Measurements from ENCODE around the gene LCE3C. TPM values are rescaled to one million over a fixed set of nuclear protein-coding genes. Genes with fewer than 3 reads are reported as not detected.
"Not testable (repeated sequence)": the region's sequence is repeated elsewhere in the genome, so short reads cannot be mapped to it uniquely, and the experiment has no call there.

Gene LCE3C, protein sequence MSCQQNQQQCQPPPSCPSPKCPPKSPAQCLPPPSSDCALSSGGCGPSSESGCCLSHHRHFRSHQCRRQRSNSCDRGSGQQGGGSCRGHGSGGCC
- not detected for total RNA-seq
- long read RNA-seq = 0 reads

DNA sequence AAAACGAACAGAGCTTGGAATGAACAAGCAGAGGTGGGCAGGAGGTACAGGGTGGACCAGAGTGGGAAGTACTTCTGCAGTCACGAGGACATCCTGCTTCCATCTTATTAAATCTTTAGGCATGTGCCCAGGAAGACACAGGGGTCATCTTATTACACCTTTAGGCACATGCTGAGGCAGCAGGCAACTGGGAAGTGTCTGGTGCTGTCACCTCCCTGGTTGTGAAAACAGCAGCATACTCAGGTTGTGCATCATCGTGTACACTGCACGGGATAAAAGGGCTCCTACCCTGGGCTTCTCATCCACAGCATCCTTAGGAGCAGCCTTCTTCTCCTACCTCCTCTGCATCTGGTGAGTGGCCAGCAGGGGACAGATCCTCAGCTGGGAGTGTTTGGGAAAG lies at the start of gene LCE3C:
Gene LCE3C, plus strand, starts transcription at position 301 of the 400 bp plus-strand sequence. CDS start 498 bp downstream, outside the sequence.
- no peak for ATAC-seq (ENCODE audit: poor library complexity)
- no peak for DNase-seq
- intact Hi-C loops (cut with DNase I) = no loop called here

DNA sequence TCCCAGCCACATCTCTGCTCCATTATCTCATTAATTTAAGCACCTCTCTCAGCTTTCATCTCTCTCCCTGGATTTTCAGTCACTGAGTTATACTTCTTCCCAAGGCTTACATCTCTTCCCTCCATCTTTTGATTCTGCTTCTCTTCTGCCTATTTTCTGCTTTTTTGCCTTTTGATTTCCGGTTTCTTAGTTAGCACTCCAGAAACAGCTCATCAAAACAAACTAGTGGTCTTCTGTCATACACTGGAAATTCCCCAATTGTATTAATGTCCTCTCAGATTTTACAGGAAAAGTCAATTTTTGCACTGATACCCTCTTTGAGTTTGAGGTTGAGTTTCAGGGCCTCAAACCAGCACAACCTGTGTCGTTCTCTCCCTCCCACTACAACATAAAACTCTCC lies 34.9 kb upstream of the LCE3C start:
- ATAC-seq (ENCODE audit: poor library complexity) (no peak), DNase-seq (no peak)
- intact Hi-C loops (cut with DNase I) = no loop called here

DNA sequence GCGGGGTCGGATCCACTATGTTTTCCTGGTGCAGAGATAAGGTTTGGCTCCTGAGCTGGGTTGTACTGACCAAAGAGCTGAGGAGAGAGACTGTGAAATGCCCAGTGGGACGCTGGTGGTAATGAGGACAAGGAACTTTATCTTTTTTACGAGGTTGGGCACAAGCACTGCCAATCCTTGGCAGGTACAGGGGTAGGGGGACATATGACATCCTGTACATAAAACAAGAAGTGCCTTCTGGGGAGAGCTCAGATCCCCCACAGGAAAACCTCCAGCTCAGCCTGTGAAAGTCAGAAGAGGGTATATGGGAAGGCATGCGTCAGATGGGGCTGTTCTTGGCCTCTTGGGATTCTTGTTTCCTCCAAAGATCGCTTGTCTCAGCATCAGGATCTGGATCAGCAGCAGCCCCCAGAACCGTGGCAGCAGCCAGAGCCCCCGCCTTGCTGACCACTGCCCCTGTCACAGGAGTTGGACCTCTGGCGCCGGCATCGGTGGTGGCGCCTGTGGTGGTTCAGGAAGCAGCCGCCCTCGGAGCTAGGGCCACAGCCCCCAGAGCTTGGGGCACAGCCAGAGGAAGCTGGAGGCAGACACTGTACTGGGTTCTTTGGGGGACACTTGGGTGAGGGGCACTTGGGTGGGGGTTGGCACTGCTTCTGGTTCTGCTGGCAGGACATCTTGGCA lies 34.4 kb upstream of the LCE3C start:
- ATAC-seq (ENCODE audit: poor library complexity) = no peak
- intact Hi-C loops (cut with DNase I) = no loop called here

DNA sequence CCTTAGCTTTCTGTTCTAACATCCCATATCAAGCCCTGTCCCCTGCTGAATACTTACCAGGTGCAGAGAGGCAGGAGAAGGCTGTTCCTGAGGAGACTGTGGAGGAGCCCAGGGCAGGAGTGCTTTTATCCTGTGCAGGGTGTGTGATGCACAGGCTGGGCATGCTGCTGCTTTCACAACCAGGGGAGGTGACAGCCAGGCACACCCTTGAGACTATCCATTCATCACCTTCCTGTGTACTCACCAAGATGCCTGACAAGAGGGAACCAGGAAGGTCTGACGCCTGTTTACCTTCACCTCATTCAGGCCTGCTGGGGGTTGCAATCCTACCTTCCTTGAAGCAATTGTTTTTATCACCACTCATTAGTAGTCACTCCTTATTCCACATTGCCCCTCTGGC lies 33.4 kb upstream of the LCE3C start, which contains the start of gene LCE3E:
Gene LCE3E, minus strand, starts transcription at position 100 of the 400 bp plus-strand sequence. CDS start 572 bp downstream, outside the sequence.
- no peak for DNase-seq
- intact Hi-C loops (cut with DNase I) = no loop called here
- no peak for ATAC-seq (ENCODE audit: poor library complexity)

More for the DNA sequence above, 34.4 kb upstream of the LCE3C start:
- DNase-seq = no peak

DNA sequence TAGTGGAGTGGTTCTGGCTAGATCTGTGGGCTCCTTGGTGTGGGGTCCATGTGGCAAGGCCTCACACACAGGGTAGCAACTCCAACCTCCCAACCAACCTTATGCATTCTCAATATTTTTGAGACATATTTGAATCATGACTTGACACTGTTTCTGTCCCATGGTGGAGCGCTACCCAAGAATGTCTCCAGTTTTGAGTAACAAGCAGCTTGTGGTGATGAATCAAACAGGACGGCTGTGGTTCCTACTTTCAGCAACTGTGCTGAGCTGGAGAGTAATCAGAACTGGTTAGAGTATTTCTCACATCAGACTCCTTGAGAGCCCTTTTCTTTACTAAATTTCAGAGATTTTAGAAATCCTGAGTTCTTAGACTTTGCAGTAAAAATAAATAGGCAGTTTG lies 22.9 kb upstream of the LCE3C start:
- DNase-seq = no peak
- intact Hi-C loops (cut with DNase I) = no loop called here
- ATAC-seq (ENCODE audit: poor library complexity) = no peak

DNA sequence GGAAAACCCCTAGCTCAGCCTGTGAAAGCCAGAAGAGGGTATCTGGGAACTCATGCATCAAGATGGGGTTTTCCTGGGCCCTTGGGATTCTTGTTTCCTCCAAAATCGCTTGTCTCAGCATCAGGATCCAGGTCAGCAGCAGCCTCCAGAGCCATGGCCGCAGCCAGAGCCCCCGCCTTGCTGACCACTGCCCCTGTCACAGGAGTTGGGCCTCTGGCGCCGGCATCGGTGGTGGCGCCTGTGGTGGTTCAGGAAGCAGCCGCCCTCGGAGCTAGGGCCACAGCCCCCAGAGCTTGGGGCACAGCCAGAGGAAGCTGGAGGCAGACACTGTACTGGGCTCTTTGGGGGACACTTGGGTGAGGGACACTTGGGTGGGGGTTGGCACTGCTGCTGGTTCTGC lies 20.5 kb upstream of the LCE3C start:
- ATAC-seq (ENCODE audit: poor library complexity); DNase-seq; intact Hi-C loops (cut with DNase I): not testable (repeated sequence)

DNA sequence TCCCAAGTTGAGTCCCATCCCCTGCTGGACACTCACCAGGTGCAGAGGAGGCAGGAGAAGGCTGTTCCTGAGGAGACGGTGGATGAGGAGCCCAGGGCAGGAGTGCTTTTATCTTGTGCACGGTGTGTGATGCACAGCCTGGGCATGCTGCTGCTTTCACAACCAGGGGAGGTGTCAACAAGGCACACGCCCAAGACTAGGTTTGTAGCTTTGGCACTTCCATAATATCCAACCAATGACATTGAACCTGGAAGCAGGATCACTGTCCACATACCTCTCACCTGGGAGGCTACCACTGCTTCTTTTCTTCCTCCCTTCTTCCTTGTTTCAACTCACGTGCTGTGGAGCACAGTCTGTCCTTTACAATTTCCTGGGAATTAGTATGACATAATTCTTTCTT lies 19.6 kb upstream of the LCE3C start, which contains the start of gene LCE3D:
Gene LCE3D, minus strand, starts transcription at position 84 of the 400 bp plus-strand sequence. CDS start 580 bp downstream, outside the sequence.
- no peak for DNase-seq
- no peak for ATAC-seq (ENCODE audit: poor library complexity)
- intact Hi-C loops (cut with DNase I) = no loop called here

DNA sequence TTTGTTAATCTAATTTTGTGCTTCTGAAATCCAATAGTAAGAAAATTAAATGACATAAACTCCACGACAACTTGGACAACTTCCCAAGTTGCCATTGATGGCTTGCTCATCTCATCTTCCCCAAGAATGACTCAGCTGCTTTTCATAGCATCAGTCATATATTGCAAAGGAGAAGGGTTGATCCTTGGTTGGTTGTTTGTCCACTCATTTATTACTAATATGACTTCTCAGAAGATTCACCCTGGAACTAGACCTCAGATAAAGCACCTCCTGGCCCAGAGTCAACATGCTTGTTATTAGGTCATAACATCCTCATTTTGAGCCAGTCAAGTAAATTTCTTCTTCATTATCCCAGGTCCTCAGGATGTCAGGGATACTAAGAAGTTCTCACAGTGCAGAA lies 17.4 kb upstream of the LCE3C start:
- ATAC-seq (ENCODE audit: poor library complexity) (no peak), DNase-seq (no peak)
- intact Hi-C loops (cut with DNase I) = no loop called here

DNA sequence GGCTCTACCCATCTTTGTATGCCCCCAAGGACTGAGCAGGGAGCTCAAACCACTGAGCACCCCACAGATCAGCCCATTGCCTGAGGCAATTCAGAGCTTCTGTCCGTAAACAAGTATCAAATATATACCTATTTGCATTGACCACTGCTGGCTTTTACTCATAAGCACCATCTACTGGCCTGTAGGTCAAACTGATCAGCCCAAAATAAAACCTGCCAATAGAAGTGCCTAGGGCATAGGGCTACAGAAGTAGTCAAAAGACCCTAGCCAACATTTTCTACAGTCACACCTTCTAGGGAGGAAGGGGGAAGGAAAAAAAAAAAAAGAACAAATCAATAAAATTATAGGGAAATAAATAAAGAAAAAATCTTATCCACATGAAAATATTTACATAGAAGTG lies 14.4 kb upstream of the LCE3C start:
- intact Hi-C loops (cut with DNase I) = no loop called here
- no peak for DNase-seq

DNA sequence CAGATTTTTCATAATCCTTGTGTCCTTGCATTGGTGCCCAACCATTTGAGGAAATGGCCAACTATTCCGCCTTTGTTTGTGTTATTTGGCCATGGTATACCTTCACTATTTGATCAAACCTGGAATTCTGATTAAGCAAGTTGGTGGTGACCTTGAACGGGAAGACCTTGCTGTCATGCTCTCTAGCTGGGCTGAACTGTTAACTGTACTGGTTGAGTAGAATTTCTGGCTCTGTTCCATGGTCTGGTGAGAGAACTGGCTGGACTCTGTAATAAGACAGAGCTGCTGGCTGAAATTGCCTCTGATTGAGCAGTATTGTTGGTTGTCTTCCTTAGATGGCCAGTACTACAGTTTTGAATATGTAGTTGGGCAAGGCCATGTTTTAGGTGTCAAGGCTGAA lies 3.0 kb upstream of the LCE3C start:
- DNase-seq = no peak
- intact Hi-C loops (cut with DNase I) = no loop called here
- ATAC-seq (ENCODE audit: poor library complexity) = no peak

More for the DNA sequence above, 14.4 kb upstream of the LCE3C start:
- ATAC-seq (ENCODE audit: poor library complexity) = no peak

DNA sequence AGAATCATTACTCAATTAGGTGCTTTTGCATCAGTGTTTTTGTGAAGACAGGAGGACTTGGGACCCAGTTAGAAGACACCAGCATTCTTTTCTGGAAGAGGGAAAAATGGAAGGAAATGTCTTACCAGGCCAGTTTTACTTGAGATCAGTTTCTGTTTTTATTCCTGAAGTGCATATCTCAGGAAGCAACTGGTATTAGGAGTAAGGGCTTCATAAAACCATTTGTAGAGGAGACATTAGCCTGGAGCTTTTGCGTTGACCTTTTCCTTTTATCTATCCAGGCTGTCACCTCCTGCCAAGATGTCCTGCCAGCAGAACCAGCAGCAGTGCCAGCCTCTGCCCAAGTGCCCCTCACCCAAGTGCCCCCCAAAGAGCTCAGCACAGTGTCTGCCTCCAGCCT lies 13.5 kb downstream of the LCE3C start, which contains the start of gene LCE3B:
Gene LCE3B, plus strand, starts transcription at position 301 of the 400 bp plus-strand sequence. Its CDS starts 0 bp downstream, at position 301.
- ATAC-seq (ENCODE audit: poor library complexity) (no peak), DNase-seq (no peak)
- intact Hi-C loops (cut with DNase I) = no loop called here

DNA sequence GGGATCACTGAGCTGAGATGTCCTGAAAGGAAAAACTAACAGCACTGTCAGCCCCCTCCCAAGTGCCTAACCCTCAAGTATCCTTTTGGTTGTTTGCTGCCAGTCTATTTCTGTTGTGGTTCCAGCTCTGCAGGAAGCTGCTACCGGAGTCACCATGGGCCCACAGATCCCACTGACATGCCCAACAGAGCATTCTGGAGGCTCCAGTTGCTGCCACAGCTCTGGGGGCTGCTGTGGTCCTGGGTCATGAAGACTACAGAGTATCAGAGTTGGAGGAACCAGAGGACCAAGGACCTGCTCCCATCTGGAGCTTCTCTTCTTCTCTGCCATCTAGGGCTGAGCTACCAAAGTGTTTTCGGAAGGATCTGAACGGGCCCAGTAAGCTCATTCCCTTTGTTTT lies 22.0 kb downstream of the LCE3C start:
- no peak for ATAC-seq (ENCODE audit: poor library complexity)
- intact Hi-C loops (cut with DNase I) = no loop called here
- DNase-seq = no peak

DNA sequence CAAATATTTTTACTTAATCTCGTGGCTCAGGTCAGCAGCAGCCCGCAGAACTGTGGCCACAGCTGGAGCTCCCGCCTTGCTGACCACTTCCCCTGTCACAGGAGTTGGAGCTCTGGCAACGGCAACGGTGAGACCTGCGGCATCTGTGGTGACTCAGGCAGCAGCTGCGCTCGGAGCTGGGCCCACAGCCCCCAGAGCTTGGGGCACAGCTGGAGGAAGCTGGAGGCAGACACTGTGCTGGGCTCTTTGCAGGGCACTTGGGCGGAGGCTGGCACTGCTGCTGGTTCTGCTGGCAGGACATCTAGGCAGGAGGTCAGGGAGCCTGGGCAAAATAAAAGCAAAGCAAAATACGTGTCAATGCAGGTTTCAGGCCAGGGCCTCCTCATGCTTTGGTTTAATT lies 22.8 kb downstream of the LCE3C start, which contains the start of gene LCE3A:
Gene LCE3A, minus strand, starts transcription at position 301 of the 400 bp plus-strand sequence. Its CDS starts 0 bp downstream, at position 301.
- DNase-seq (no peak), ATAC-seq (ENCODE audit: poor library complexity) (no peak)
- intact Hi-C loops (cut with DNase I) = no loop called here

DNA sequence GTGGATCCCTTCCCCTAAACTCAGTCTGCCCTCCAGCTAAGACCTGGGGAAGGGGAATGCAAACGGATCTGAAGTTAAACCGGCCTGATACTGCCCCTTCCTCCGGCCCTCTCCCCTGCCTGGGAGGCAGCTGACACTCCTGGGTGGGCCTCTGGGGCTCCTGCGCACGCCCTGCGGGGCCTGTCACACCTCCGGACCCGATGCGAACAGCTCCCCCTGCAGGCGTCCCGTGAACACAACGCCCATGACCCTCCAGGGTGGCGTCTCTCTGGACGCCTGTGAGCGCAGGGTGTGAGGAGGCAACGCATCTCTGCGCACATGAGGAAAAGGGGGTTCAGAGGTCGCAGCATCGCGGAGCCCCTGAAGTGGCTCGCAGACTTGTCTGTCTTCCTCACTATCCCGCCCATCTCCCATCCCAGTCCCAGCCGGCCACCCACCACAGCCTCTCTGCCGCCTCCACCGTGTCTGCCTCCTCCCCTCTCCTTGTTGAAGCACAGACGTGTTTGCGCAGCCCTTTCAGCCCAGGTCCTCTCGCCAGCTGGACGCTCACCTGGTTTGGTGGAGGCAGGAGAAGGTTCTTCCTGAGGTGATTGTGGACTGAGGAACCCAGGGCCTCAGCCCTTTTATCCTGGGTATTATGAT lies 23.3 kb downstream of the LCE3C start:
- no peak for ATAC-seq (ENCODE audit: poor library complexity)
- no peak for DNase-seq
- intact Hi-C loops (cut with DNase I) = no loop called here

DNA sequence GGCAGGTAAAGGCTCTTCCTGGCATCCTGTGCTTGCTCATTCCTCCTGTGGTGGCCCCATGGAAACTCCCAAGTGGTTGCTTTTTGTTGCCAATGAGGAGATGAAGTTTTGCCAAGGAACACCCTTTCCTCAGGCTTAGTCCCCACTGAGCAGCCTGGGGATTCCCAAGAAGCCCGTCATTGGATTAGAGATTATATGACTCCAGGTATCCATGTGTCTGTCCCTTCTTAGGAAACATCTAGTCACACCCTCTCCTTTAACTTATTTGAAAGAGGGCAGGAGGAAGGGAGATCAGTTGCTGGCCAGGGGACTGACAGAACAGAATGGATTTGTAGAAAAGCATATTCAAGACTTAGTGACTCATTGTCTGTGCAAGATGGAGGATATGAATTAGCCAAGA lies 26.7 kb downstream of the LCE3C start:
- ATAC-seq (ENCODE audit: poor library complexity) (no peak), DNase-seq (no peak)
- intact Hi-C loops (cut with DNase I) = no loop called here

DNA sequence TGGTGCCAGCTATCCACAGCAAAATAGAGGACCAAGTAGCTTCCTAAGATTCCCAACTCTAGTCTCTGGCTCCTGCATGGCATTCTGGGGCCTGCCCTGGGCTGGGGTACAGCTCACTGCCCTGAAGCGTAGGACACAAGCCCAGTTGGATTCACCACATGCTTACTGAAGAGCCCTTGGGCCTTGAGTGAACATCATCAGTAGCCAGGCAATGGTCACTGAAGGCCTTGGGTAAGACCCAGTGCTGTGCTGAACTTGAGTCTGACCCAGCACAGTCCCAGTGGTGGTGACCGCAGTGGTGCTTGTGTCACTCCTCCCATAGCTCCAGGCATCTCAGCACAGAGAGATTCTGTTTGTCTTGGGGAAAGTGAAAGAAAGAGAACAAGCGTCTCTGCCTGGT lies 30.6 kb downstream of the LCE3C start:
- intact Hi-C loops (cut with DNase I) = no loop called here
- DNase-seq (no peak), ATAC-seq (ENCODE audit: poor library complexity) (no peak)

DNA sequence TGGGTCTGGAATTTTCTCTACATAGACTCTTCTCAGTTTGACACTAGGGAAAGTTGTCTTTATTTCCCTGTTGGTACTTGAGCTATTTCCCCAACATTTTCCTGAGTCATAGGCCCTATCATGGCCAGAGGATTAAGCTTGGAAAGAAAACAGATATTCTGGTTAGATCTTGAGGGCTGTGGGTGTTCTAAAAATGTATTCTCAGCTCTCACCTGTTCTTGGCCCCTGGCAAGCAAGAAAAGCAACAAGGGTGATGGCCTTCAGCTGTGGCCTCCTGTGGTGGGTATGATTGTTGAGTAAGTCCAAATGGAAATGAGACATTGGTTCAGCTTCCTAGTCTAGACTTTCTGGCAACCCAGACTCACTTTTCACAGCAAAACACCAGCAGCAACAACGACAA lies 40.3 kb downstream of the LCE3C start:
- intact Hi-C loops (cut with DNase I) = no loop called here

DNA sequence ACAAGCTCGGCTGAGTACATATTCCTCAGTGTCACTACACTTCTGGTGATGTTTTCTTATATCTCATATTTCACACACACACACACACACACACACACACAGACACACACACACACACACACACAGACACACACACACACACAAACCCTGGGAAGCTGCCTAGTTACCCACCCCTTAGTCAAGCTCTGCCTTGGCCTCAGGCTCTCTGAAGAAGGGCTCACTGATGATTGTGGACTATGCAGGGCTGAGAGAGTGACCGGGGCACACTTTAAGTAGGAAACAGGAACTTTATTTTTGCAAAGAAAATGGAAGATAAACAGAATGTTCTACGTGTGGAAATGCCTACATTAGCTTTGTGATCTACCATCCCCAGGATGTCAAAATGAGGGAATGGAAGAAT lies 43.9 kb downstream of the LCE3C start:
- intact Hi-C loops (cut with DNase I) = no loop called here
- ATAC-seq (ENCODE audit: poor library complexity) (no peak), DNase-seq (no peak)

More for the DNA sequence above, 40.3 kb downstream of the LCE3C start:
- ATAC-seq (ENCODE audit: poor library complexity) (no peak), DNase-seq (no peak)

DNA sequence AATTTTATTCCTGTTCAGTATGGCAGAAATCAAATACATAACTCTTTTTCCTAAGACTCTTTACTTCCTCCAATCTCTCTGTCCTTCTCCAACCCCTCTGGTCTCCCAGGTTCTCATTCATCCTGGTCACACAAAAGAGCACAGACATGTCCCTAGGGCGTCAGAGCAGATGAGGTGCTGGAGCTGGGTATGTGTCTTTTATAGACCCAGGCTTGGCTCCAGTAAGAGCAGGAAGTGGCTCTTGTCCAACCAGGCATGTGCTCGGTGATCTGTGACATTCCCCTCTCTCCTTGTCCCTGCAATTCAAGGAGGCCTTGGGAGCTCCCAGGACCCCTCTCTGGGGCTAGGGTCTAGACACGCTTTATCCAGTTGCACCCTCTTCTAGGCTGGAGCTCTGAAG lies 45.1 kb downstream of the LCE3C start:
- ATAC-seq (ENCODE audit: poor library complexity) = no peak
- intact Hi-C loops (cut with DNase I) = no loop called here
- DNase-seq = no peak

DNA sequence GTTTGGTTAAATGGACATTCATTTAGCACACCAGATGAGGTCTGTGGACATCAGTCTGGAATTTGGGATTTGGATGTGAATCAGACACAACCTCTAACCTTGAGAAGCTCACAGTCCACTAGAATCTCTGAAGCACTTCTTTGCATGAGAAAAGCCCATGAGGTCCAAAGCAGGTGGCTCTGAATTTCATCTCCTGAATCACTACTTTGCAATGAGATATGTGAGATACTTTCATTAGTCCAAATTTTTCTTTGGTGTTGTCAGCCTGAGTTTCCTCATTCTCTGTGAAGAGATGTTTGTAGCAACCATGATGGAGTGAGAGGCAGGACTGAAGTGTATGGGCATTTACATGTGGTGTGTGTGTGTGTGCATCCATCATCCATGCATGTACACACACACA lies 46.6 kb downstream of the LCE3C start:
- ATAC-seq (ENCODE audit: poor library complexity) = no peak
- intact Hi-C loops (cut with DNase I) = no loop called here
- DNase-seq = no peak
